GM18868 (cell line): ENCODE results near the gene ADGRE2.
A peak's percentile ranks its signal among the peaks of the same experiment; 100 is the strongest.
"Not testable (repeated sequence)": the region's sequence is repeated elsewhere in the genome, so short reads cannot be mapped to it uniquely, and the experiment has no call there.

ENCODE experiments used
- ATAC-seq: cut with Tn5 transposase; IDR thresholded peaks from one replicate; pipeline ENCODE4 v1.9.1; 2021; ENCODE audit warnings: mild to moderate bottlenecking, moderate library complexity; ENCODE audit not compliant: unreplicated experiment

ADGRE2 gene

GRCh38 chr19:14778110-14778845 is at the start of gene ADGRE2:
Gene ADGRE2 (minus strand): TSS chr19:14778560. CDS start chr19:14776756, 1,804 bp downstream.
- not testable (repeated sequence) for ATAC-seq

- ATAC-seq, result no peak
Observed at GRCh38 chr19:14826006-14826405, 47.6 kb upstream of the ADGRE2 start.

- ATAC-seq, result no peak
Observed at GRCh38 chr19:14821937-14822336, 43.6 kb upstream of the ADGRE2 start.

DNA sequence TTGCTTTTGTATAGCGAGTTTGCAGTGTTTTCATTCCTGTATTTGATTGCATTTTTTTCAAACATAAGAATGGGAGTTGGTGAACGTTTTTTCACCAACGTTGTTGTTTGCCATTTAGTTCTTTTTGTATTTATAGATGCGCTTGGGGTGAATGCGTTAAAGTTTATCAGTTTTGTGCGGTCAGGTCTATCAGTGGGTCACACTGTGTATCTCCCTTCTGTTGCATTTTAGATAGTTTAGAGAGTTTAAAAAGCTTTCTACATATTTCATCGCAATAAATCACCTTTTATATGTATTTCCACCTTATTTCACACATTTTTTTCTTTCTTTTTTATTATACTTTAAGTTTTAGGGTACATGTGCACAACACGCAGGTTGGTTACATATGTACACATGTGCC is 40.2 kb upstream of the ADGRE2 start:
- ATAC-seq, result no peak

DNA sequence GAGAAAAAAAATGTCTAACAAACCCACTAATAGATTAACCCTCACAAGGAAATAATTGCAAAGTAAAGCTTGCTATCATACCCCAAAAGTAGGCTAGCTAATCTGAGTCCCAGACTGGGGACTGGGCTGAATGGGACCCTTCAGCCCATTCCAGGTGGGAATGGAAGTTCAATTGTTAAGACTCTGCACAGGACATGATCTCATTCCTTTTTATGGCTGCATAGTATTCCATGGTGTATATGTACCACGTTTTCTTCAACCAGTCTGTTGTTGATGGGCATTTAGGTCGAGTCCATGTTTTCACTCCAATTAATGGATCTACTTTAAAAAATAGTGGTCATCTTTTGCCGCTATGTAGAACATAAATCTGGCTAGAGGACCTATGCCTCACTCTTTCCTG is 38.7 kb upstream of the ADGRE2 start:
- no peak for ATAC-seq

- no peak for ATAC-seq
Observed at GRCh38 chr19:14814982-14815652, 36.8 kb upstream of the ADGRE2 start.

- no peak for ATAC-seq
Observed at GRCh38 chr19:14809272-14810057, 31.1 kb upstream of the ADGRE2 start.

GRCh38 chr19:14804765-14805164 is 26.4 kb upstream of the ADGRE2 start:
- ATAC-seq, result no peak

DNA sequence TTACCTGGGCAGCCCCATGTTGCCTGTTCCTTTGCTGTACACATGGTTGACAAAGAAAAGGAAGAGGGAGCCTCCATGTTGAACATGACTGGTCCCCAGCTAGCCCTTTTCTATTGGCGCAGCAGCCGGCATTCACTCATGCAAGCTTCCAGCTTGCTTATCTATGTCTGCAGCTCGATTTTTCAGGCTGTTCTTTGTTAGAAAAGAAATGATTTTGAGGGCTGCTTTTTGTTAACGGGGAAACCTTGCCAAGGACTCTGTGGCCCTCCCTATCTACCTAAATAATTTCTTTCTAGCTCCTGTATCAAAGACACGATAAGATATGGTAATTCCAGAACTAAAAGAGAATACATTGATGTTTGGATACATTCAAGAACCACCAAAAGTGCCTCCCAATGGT is 20.4 kb upstream of the ADGRE2 start:
- ATAC-seq, result no peak

GRCh38 chr19:14796021-14796420 is 17.7 kb upstream of the ADGRE2 start:
- no peak for ATAC-seq

- ATAC-seq, result no peak
Observed at GRCh38 chr19:14795078-14795721, 16.8 kb upstream of the ADGRE2 start.

GRCh38 chr19:14792250-14792649 is 13.9 kb upstream of the ADGRE2 start:
- ATAC-seq, result not testable (repeated sequence)

GRCh38 chr19:14786421-14786851 is 8.1 kb upstream of the ADGRE2 start:
- ATAC-seq, result no peak

GRCh38 chr19:14785102-14785793 is 6.9 kb upstream of the ADGRE2 start:
- ATAC-seq, result peak; percentile 12

- ATAC-seq, result peak; percentile 52
Observed at GRCh38 chr19:14784730-14785101, 6.4 kb upstream of the ADGRE2 start.

DNA sequence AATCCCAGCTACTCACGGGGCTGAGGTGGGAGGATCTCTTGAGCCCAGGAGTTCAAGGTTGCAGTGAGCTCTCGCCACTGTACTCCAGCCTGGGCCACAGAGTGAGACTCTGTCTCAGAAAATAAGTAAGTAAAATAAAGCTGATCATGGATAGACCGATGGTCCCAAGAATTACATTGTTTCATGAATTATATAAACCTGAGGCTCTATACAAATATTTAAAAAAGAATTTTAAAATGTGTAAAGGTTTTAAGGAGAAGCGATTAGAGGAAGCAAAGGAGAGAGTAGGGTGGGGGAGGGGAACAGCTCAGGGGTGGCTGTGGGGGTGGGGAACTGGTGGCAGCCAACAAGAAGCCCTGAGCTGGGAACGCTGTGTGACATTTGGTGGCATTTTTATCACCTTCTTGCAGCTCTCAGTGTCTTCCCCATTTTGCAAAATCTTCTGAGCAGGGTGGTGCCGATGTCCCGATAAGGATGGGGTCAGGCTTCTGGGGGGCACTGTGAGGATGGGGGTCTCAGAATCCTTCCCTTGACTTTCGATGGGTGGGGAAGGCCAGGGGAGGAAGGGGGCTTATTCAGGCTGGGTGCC is 5.1 kb upstream of the ADGRE2 start:
- not testable (repeated sequence) for ATAC-seq

- no peak for ATAC-seq
Observed at GRCh38 chr19:14782626-14783409, 4.5 kb upstream of the ADGRE2 start.

DNA sequence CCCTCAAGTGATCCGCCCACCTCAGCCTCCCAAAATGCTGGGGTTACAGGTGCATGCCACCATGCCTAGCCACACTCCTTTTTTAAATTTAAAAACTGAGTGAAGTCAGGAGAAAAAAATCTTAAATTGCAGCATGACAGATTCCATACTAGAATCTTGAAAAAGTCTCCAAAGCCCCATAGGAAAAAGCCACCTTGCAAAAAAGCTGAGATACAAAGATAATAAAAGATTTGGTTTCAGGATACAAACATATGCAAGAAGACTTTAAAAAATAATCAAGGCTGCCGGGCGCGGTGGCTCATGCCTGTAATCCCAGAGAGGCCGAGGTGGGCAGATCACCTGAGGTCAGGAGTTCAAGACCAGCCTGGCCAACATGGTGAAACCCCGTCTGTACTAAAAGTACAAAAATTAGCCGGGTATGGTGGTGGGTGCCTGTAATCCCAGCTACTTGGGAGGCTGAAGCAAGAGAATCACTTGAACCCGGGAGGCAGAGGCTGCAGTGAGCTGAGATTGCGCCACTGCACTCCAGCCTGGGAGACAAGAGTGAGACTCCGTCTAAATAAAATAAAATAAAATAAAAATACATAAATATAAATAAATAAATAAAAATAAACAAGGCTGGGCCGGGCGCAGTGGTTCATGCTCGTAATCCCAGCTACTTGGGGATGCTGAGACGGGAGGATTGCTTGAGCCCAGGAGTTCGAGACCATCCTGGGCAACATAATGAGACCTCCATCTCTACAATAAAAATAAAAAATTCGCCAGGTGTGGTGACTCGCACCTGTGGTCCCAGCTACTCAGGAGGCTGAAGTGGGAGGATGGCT is 3.6 kb upstream of the ADGRE2 start:
- ATAC-seq, result not testable (repeated sequence)
